HepG2 (cell line): ENCODE data around the gene LANCL1. TPM values are rescaled to one million over a fixed set of nuclear protein-coding genes. Genes with fewer than 3 reads are reported as not detected.

Source experiments
- CBX2 ChIP-seq, 2 experiments: fragments of 200-600 bp in 1 of 2; sonication (generic); formaldehyde crosslinking in 1 of 2; IDR thresholded peaks; 2 replicates each; pipeline versions ENCODE4 v1.7.0 to v1.8.1; 2018 to 2022; ENCODE audit warnings: low read depth in 2 of 2, low read length in 1 of 2, mild to moderate bottlenecking in 1 of 2, missing genetic modification reagents in 1 of 2
- CEBPB ChIP-seq: IDR thresholded peaks from 2 replicates; pipeline ENCODE4 v1.6.1; 2011; ENCODE audit warnings: low read depth, low read length, improper control_type of control experiment, borderline replicate concordance
- POLR2A ChIP-seq, 2 experiments: IDR thresholded peaks; 2 replicates each; pipeline ENCODE4 v1.6.1; 2011; ENCODE audit warnings: low read depth in 2 of 2, low read length in 2 of 2, mild to moderate bottlenecking in 1 of 2, moderate library complexity in 1 of 2; ENCODE audit not compliant: insufficient read depth in 1 of 2
- SNAI1 ChIP-seq: sonication (generic); formaldehyde crosslinking; IDR thresholded peaks from 2 replicates; pipeline ENCODE4 v1.5.0; 2020; ENCODE audit warnings: mild to moderate bottlenecking, missing genetic modification reagents, borderline replicate concordance
- ZNF10 ChIP-seq: sonication (generic); formaldehyde crosslinking; IDR thresholded peaks from 2 replicates; pipeline ENCODE4 v1.4.0; 2020; ENCODE audit warnings: mild to moderate bottlenecking, low read depth, missing genetic modification reagents, borderline replicate concordance
- ZNF652 ChIP-seq: IDR thresholded peaks from 2 replicates; pipeline ENCODE4 v1.6.1; 2016; ENCODE audit warnings: low read depth, borderline replicate concordance
- polyA plus RNA-seq, 8 experiments: library from polyadenylated mRNA; depleted of rRNA in 3 of 8; stranded (reverse) in 7 of 8; unstranded in 1 of 8; fragments of >200 nt; fragmentation: Illumina TruSeq in 4 of 8; extraction: Trizol in 4 of 8; gene quantifications; 2 replicates each; pipeline versions ENCODE4 v1.2.1 to v1.2.3, GENCODE V29; 2011 to 2016; ENCODE audit warnings: low read depth in 4 of 8, missing spikeins in 1 of 8, mixed read lengths in 1 of 8; ENCODE audit not compliant: insufficient read depth in 1 of 8
- total RNA-seq, 5 experiments: library from RNA; depleted of rRNA; stranded (reverse); fragments of >200 nt; fragmentation: Illumina TruSeq; extraction: Trizol; gene quantifications; 2 replicates each; pipeline ENCODE4 v1.2.3, GENCODE V29; 2016; ENCODE audit warnings: low read depth in 1 of 5
- TF ChIP-seq, protein P1 (sequence below): sonication (generic); formaldehyde crosslinking; IDR thresholded peaks from one replicate; pipeline ENCODE4 v1.5.1; 2020; ENCODE audit warnings: mild to moderate bottlenecking, missing genetic modification reagents; ENCODE audit errors: not compliant biosample characterization
- TF ChIP-seq, protein P2 (sequence below): sonication (generic); formaldehyde crosslinking; IDR thresholded peaks from 2 replicates; pipeline ENCODE4 v1.4.0; 2020; ENCODE audit warnings: missing genetic modification reagents
- TF ChIP-seq, protein P3 (sequence below): sonication (generic); formaldehyde crosslinking; IDR thresholded peaks from 2 replicates; pipeline ENCODE4 v1.4.0; 2020; ENCODE audit warnings: missing genetic modification reagents
- TF ChIP-seq, protein P4 (sequence below): sonication (generic); formaldehyde crosslinking; IDR thresholded peaks from 2 replicates; pipeline ENCODE4 v1.8.1; 2023; ENCODE audit warnings: mild to moderate bottlenecking, missing genetic modification reagents

Gene LANCL1
- total and polyA plus RNA-seq, 2 of the 13 experiments (the other 11 are each of a cell fraction or from before 2014, with no cell fraction given) = 53.5 to 67.7 TPM

DNA sequence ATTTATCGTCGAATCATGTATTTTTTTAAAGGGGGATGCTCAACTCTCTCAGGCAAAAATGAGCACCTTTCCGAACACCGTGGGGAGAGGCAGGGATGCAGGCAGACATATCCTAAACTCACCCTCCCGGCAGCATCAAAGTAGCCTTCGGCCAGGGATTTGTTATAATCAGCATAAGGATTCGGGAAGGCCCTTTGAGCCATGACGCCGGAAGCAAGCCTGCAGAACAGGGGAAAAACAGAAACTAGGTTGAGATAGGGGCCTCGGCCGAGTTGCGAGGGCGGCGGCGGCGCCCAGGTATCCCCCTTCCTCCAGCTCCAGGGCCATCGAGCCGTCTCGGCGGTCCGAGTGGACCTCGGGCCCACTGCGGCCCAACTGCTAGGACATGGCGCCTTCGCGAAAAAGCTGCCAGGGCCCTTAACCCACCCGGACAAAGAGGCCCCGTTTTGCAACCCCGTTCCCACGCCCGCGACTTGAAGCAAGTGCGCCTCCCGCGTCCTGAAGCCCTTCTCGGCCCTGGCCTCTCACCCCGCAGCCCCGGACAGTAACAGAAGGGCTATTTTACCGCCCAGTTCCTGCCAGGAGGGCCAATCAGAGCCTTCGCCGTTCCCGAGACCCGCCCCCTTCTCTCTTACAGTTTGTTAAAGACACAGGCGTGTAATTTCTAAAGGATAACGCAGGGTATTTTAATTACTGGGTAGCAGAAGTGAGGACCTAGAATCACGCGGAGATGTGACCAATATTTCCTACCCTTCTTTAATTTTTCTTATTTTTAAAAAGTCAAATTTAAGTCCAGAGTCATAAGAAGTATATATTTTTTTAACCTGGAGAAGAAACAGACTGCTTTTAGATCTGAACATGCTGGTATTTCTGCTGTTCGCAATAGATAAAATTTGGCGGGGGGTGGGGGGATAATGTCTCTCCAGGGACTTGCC lies at the start of gene LANCL1 (continued):
- TF ChIP-seq, protein P1, sequence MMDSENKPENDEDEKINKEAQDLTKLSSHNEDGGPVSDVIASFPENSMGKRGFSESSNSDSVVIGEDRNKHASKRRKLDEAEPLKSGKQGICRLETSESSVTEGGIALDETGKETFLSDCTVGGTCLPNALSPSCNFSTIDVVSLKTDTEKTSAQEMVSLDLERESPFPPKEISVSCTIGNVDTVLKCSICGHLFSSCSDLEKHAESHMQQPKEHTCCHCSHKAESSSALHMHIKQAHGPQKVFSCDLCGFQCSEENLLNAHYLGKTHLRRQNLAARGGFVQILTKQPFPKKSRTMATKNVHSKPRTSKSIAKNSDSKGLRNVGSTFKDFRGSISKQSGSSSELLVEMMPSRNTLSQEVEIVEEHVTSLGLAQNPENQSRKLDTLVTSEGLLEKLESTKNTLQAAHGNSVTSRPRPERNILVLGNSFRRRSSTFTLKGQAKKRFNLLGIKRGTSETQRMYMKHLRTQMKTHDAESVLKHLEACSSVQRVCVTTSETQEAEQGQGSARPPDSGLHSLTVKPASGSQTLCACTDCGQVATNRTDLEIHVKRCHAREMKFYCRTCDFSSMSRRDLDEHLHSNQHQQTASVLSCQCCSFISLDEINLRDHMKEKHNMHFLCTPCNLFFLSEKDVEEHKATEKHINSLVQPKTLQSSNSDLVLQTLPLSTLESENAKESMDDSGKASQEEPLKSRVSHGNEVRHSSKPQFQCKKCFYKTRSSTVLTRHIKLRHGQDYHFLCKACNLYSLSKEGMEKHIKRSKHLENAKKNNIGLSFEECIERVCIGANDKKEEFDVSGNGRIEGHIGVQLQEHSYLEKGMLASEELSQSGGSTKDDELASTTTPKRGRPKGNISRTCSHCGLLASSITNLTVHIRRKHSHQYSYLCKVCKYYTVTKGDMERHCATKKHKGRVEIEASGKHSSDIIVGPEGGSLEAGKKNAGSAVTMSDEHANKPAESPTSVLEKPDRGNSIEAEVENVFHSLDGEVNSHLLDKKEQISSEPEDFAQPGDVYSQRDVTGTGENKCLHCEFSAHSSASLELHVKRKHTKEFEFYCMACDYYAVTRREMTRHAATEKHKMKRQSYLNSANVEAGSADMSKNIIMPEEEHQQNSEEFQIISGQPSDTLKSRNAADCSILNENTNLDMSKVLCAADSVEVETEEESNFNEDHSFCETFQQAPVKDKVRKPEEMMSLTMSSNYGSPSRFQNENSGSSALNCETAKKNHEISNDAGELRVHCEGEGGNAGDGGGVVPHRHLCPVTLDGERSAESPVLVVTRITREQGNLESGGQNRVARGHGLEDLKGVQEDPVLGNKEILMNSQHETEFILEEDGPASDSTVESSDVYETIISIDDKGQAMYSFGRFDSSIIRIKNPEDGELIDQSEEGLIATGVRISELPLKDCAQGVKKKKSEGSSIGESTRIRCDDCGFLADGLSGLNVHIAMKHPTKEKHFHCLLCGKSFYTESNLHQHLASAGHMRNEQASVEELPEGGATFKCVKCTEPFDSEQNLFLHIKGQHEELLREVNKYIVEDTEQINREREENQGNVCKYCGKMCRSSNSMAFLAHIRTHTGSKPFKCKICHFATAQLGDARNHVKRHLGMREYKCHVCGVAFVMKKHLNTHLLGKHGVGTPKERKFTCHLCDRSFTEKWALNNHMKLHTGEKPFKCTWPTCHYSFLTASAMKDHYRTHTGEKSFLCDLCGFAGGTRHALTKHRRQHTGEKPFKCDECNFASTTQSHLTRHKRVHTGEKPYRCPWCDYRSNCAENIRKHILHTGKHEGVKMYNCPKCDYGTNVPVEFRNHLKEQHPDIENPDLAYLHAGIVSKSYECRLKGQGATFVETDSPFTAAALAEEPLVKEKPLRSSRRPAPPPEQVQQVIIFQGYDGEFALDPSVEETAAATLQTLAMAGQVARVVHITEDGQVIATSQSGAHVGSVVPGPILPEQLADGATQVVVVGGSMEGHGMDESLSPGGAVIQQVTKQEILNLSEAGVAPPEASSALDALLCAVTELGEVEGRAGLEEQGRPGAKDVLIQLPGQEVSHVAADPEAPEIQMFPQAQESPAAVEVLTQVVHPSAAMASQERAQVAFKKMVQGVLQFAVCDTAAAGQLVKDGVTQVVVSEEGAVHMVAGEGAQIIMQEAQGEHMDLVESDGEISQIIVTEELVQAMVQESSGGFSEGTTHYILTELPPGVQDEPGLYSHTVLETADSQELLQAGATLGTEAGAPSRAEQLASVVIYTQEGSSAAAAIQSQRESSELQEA (CRISPR knock-in tag) = peak; percentile 85
- TF ChIP-seq POLR2A (IDR thresholded peaks at IDR 0.05; ENCODE audit: insufficient read depth in 1 of 2, low read depth in 2 of 2, low read length in 2 of 2) = peak; percentile 94 to 98
- TF ChIP-seq ZNF10 (CRISPR knock-in tag) = no peak
- no peak for TF ChIP-seq SNAI1
- no peak for TF ChIP-seq CBX2 (IDR thresholded peaks at IDR 0.05; ENCODE audit: low read depth, low read length)
- TF ChIP-seq CBX2 (CRISPR knock-in tag; IDR thresholded peaks at IDR 0.05; ENCODE audit: low read depth) = no peak; the same call in 1 of the 2 replicates
- TF ChIP-seq ZNF652 = no peak
- TF ChIP-seq CEBPB = peak; percentile 14; the same call in 1 of the 2 replicates
- TF ChIP-seq, protein P2, sequence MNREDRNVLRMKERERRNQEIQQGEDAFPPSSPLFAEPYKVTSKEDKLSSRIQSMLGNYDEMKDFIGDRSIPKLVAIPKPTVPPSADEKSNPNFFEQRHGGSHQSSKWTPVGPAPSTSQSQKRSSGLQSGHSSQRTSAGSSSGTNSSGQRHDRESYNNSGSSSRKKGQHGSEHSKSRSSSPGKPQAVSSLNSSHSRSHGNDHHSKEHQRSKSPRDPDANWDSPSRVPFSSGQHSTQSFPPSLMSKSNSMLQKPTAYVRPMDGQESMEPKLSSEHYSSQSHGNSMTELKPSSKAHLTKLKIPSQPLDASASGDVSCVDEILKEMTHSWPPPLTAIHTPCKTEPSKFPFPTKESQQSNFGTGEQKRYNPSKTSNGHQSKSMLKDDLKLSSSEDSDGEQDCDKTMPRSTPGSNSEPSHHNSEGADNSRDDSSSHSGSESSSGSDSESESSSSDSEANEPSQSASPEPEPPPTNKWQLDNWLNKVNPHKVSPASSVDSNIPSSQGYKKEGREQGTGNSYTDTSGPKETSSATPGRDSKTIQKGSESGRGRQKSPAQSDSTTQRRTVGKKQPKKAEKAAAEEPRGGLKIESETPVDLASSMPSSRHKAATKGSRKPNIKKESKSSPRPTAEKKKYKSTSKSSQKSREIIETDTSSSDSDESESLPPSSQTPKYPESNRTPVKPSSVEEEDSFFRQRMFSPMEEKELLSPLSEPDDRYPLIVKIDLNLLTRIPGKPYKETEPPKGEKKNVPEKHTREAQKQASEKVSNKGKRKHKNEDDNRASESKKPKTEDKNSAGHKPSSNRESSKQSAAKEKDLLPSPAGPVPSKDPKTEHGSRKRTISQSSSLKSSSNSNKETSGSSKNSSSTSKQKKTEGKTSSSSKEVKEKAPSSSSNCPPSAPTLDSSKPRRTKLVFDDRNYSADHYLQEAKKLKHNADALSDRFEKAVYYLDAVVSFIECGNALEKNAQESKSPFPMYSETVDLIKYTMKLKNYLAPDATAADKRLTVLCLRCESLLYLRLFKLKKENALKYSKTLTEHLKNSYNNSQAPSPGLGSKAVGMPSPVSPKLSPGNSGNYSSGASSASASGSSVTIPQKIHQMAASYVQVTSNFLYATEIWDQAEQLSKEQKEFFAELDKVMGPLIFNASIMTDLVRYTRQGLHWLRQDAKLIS = no peak
- TF ChIP-seq, protein P3, sequence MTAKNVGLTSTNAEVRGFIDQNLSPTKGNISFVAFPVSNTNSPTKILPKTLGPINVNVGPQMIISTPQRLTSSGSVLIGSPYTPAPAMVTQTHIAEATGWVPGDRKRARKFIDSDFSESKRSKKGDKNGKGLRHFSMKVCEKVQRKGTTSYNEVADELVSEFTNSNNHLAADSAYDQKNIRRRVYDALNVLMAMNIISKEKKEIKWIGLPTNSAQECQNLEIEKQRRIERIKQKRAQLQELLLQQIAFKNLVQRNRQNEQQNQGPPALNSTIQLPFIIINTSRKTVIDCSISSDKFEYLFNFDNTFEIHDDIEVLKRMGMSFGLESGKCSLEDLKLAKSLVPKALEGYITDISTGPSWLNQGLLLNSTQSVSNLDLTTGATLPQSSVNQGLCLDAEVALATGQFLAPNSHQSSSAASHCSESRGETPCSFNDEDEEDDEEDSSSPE = peak; percentile 88
- TF ChIP-seq, protein P4, sequence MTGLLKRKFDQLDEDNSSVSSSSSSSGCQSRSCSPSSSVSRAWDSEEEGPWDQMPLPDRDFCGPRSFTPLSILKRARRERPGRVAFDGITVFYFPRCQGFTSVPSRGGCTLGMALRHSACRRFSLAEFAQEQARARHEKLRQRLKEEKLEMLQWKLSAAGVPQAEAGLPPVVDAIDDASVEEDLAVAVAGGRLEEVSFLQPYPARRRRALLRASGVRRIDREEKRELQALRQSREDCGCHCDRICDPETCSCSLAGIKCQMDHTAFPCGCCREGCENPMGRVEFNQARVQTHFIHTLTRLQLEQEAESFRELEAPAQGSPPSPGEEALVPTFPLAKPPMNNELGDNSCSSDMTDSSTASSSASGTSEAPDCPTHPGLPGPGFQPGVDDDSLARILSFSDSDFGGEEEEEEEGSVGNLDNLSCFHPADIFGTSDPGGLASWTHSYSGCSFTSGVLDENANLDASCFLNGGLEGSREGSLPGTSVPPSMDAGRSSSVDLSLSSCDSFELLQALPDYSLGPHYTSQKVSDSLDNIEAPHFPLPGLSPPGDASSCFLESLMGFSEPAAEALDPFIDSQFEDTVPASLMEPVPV (CRISPR knock-in tag) = peak; percentile 68; the same call in 1 of the 2 replicates
